Naive thymus-derived CD4-positive, alpha-beta T cell (primary cell): ENCODE measurements around the gene DTYMK. TPM values are rescaled to one million over a fixed set of nuclear protein-coding genes. Genes with fewer than 3 reads are reported as not detected.

Experiments
- ATAC-seq: fragments of 150-1000 bp; cut with Tn5 transposase; 2 replicates; pipeline ENCODE4 v1.10.0; 2021; ENCODE audit warnings: mild to moderate bottlenecking, moderate library complexity
- CTCF ChIA-PET: fragments of 350-600 bp; sonication (Branson Sonifier 250); formaldehyde crosslinking; loops from one replicate; lab custom pipeline; 2021; ENCODE audit warnings: antibody characterized with exemption; lab: Charles Lee
- POLR2A ChIA-PET: fragments of 350-600 bp; sonication (Branson Sonifier 250); formaldehyde crosslinking; loops from one replicate; lab custom pipeline; 2021; ENCODE audit warnings: antibody characterized with exemption, inconsistent platforms; lab: Charles Lee
- DNase-seq, 9 donors: peaks; one replicate each; pipeline versions ENCODE4 v3.0.0 to v3.0.0-alpha.2; 2020 to 2022; ENCODE audit warnings: mixed read lengths in 1 of 9
- H3K27ac ChIP-seq: one replicate; pipeline ENCODE4 v1.7.0; 2013; ENCODE audit warnings: mild to moderate bottlenecking, low read depth, low read length, moderate library complexity
- H3K27me3 ChIP-seq, 2 donors: one replicate each; pipeline ENCODE4 v1.7.0; 2013; ENCODE audit warnings: low read length in 2 of 2, mild to moderate bottlenecking in 2 of 2, moderate library complexity in 2 of 2; ENCODE audit not compliant: control insufficient read depth in 2 of 2, insufficient read depth in 2 of 2
- H3K36me3 ChIP-seq, 3 experiments: 1 replicate in 2 of 3; 2 replicates in 1 of 3; pipeline ENCODE4 v1.7.0; 2013; ENCODE audit warnings: low read length in 3 of 3, mild to moderate bottlenecking in 3 of 3, moderate library complexity in 1 of 3; ENCODE audit not compliant: insufficient read depth in 3 of 3, control insufficient read depth in 2 of 3
- H3K4me1 ChIP-seq, 2 donors: one replicate each; pipeline ENCODE4 v1.7.0; 2013; ENCODE audit warnings: low read length in 2 of 2, mild to moderate bottlenecking in 2 of 2, moderate library complexity in 1 of 2; ENCODE audit not compliant: control insufficient read depth in 2 of 2, insufficient read depth in 2 of 2
- H3K4me3 ChIP-seq: 2 replicates; pipeline ENCODE4 v1.7.0; 2013; ENCODE audit warnings: mild to moderate bottlenecking, low read length
- H3K9me3 ChIP-seq, 3 experiments: 1 replicate in 2 of 3; 2 replicates in 1 of 3; pipeline ENCODE4 v1.7.0; 2013; ENCODE audit warnings: low read length in 3 of 3; ENCODE audit not compliant: control insufficient read depth in 2 of 3
- H3K27ac Mint-ChIP-seq, 9 donors: one replicate each; pipeline ENCODE4 v1.8.0; 2020 to 2022; ENCODE audit warnings: mixed read lengths in 9 of 9, mild to moderate bottlenecking in 8 of 9, moderate library complexity in 5 of 9, inconsistent platforms in 2 of 9
- H3K27me3 Mint-ChIP-seq, 5 donors: one replicate each; pipeline ENCODE4 v1.8.0; 2021 to 2022; ENCODE audit warnings: mixed read lengths in 5 of 5, mild to moderate bottlenecking in 1 of 5
- H3K36me3 Mint-ChIP-seq, 5 donors: one replicate each; pipeline ENCODE4 v1.8.0; 2020 to 2022; ENCODE audit warnings: mixed read lengths in 5 of 5, mild to moderate bottlenecking in 3 of 5, inconsistent platforms in 1 of 5
- H3K4me1 Mint-ChIP-seq, 7 donors: one replicate each; pipeline ENCODE4 v1.8.0; 2020 to 2022; ENCODE audit warnings: mixed read lengths in 7 of 7, mild to moderate bottlenecking in 3 of 7, inconsistent platforms in 1 of 7
- H3K4me3 Mint-ChIP-seq, 10 donors: one replicate each; pipeline ENCODE4 v1.8.0; 2020 to 2022; ENCODE audit warnings: mild to moderate bottlenecking in 10 of 10, mixed read lengths in 10 of 10, moderate library complexity in 6 of 10, inconsistent platforms in 2 of 10
- H3K9me3 Mint-ChIP-seq, 11 donors: one replicate each; pipeline ENCODE4 v1.8.0; 2020 to 2022; ENCODE audit warnings: mixed read lengths in 11 of 11, mild to moderate bottlenecking in 4 of 11, inconsistent platforms in 1 of 11, moderate library complexity in 1 of 11
- intact Hi-C, 2 donors: fragments of 100-400 bp; cut with micrococcal nuclease; formaldehyde crosslinking; loops; one replicate each; pipeline ENCODE4 v1.15.1; 2023
- polyA plus RNA-seq, 2 donors: library from polyadenylated mRNA; unstranded; fragments of 300-500 nt; fragmentation: Illumina TruSeq; gene quantifications; one replicate each; pipeline ENCODE4 v1.2.3, GENCODE V29; 2021
- total RNA-seq, 6 experiments: library from RNA in 5 of 6; stranded (reverse) in 5 of 6; gene quantifications; 1 replicate in 5 of 6; 2 replicates in 1 of 6; pipeline ENCODE4 v1.2.3 and lab custom pipeline; 2021 to 2026

Gene DTYMK
- total and polyA plus RNA-seq, 7 experiments from 2014 or later = 12.0 to 65.7 (median 20.6) TPM

- Mint-ChIP-seq H3K9me3 (peaks cover 0 to 10% (median 0%) of the 10 kb centered on the region in 11 donors), H3K4me3 (no peak overlapping the region), H3K27ac (no peak overlapping the region), H3K36me3 (peaks cover 0 to 36% (median 19%) of the 10 kb centered on the region in 5 donors), H3K4me1 (peaks cover 0 to 8% (median 0%) of the 10 kb centered on the region in 7 donors), H3K27me3 (no peaks in the 10 kb centered on the region)
- DNase-seq (no peak), ATAC-seq (no peak)
- H3K36me3 ChIP-seq = peaks cover 0 to 39% (median 3%) of the 10 kb centered on the region in 3 experiments
- POLR2A ChIA-PET = no interaction called here
- intact Hi-C loops = no loop called here
- peaks cover 0 to 11% (median 0%) of the 10 kb centered on the region in 3 experiments for H3K9me3 ChIP-seq
- H3K27me3 ChIP-seq = no peaks in the 10 kb centered on the region
- H3K4me1 ChIP-seq = no peaks in the 10 kb centered on the region
- CTCF ChIA-PET = interaction anchor here (1.1 kb wide), 1 partner anchor 152 kb away, joined by 3 read pairs; no protein-coding TSS in a partner anchor
- H3K4me3 ChIP-seq = no peak overlapping the region
- H3K27ac ChIP-seq = no peak overlapping the region
These were observed 38.6 kb upstream of the DTYMK start for GRCh38 chr2:241724975-241725870.

DNA sequence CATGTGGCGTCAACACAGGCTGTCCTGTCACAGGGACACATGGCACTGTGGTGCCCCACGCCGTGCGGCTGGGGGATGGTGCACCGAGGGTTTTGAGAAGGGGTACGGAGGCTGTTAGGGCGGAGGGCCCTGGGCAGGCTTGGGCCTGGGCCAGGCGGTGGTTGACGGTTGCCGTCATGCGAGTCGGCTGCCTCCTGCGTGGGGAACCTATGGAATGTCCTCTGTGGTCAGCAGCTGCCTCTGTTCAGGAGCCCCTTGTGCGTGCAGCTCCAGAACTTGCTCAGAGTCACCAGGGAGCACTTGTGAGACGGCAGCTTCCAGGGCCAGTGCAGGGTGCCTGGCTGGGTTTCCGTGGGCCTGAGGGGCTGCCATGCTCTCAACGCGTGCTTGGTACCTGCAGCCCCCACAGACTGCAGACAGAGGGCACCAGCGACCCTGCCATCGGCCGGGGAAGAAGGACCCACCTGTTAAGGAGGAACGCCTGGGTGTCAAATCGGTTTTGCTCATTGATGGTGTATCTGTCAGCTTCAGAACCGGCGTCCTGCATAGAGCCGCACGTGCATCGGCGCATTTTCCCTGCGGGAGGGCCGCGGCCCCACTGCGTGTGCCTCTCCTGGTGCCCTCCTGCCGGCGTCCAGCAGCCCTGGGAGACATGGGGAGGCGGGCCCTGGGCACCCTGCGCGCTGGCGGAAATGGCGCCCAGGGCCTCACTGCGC is 37.8 kb upstream of the DTYMK start:
- CTCF ChIA-PET = interaction anchor here (1.1 kb wide), 1 partner anchor 153 kb away, joined by 3 read pairs; no protein-coding TSS in a partner anchor
- Histone ChIP-seq H3K4me3 (no peak overlapping the region), H3K4me1 (no peaks in the 10 kb centered on the region), H3K36me3 (peaks cover 0 to 47% (median 3%) of the 10 kb centered on the region in 3 experiments), H3K27ac (no peak overlapping the region), H3K9me3 (peaks cover 0 to 11% (median 0%) of the 10 kb centered on the region in 3 experiments), H3K27me3 (no peaks in the 10 kb centered on the region)
- Mint-ChIP-seq H3K9me3 (peaks cover 0 to 10% (median 0%) of the 10 kb centered on the region in 11 donors), H3K4me1 (peaks cover 0 to 4% (median 0%) of the 10 kb centered on the region in 7 donors), H3K36me3 (peaks cover 3 to 39% (median 19%) of the 10 kb centered on the region in 5 donors), H3K4me3 (no peak overlapping the region), H3K27ac (no peak overlapping the region), H3K27me3 (no peaks in the 10 kb centered on the region)
- POLR2A ChIA-PET = no interaction called here
- DNase-seq = peak in 1 of 9 donors; percentile 32
- no peak for ATAC-seq
- intact Hi-C loops = no loop called here

DNA sequence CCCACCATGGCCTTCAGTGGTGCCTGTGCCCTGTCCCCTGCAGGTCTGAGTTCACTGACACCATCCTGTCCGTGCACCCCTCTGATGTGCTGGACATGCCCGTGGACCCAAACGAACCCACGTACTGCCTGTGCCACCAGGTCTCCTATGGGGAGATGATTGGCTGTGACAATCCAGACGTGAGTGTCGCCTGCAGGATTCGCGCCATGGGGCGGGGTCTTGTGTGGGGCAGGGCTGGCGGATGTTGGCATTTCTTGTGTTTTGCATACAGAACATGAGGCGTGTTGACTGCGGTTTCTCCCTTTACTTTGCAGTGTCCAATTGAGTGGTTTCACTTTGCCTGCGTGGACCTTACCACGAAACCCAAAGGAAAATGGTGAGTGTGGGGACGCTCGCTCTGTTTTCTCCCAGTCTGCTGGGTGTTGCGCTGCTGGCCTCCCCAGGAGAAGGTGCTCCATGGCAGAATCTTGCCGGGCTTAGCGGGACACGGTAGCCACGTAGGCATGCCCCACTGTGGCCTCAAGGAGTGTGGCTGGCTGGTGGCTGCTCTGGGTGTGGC is 36.4 kb upstream of the DTYMK start:
- Mint-ChIP-seq H3K4me1 (peaks cover 0 to 4% (median 0%) of the 10 kb centered on the region in 7 donors), H3K27me3 (no peaks in the 10 kb centered on the region), H3K36me3 (peaks cover 5 to 41% (median 19%) of the 10 kb centered on the region in 5 donors), H3K4me3 (no peak overlapping the region), H3K9me3 (peaks cover 0 to 10% (median 0%) of the 10 kb centered on the region in 11 donors), H3K27ac (no peak overlapping the region)
- H3K4me3 ChIP-seq = no peak overlapping the region
- H3K27ac ChIP-seq = no peak overlapping the region
- H3K9me3 ChIP-seq = peaks cover 0 to 11% (median 0%) of the 10 kb centered on the region in 3 experiments
- H3K4me1 ChIP-seq = no peaks in the 10 kb centered on the region
- DNase-seq (no peak), ATAC-seq (no peak)
- CTCF ChIA-PET = no interaction called here
- POLR2A ChIA-PET = no interaction called here
- peaks cover 0 to 61% (median 3%) of the 10 kb centered on the region in 3 experiments for H3K36me3 ChIP-seq
- no peaks in the 10 kb centered on the region for H3K27me3 ChIP-seq
- intact Hi-C loops = no loop called here

- intact Hi-C loops = no loop called here
- H3K4me3 Mint-ChIP-seq = no peak overlapping the region
- H3K27ac ChIP-seq = no peak overlapping the region
These were observed 35.2 kb upstream of the DTYMK start for GRCh38 chr2:241721852-241722251.

GRCh38 chr2:241720560-241720959 is 33.9 kb upstream of the DTYMK start:
- ATAC-seq (no peak), DNase-seq (no peak)
- no peaks in the 10 kb centered on the region for H3K4me1 ChIP-seq
- peaks cover 5 to 42% (median 27%) of the 10 kb centered on the region in 5 donors for H3K36me3 Mint-ChIP-seq
- no peak overlapping the region for H3K4me3 ChIP-seq
- H3K27ac Mint-ChIP-seq = no peak overlapping the region
- POLR2A ChIA-PET = no interaction called here
- H3K9me3 Mint-ChIP-seq = peaks cover 0 to 10% (median 0%) of the 10 kb centered on the region in 11 donors
- H3K27me3 Mint-ChIP-seq = no peaks in the 10 kb centered on the region
- H3K4me3 Mint-ChIP-seq = no peak overlapping the region
- H3K9me3 ChIP-seq = peaks cover 0 to 11% (median 0%) of the 10 kb centered on the region in 3 experiments
- H3K36me3 ChIP-seq = peaks cover 0 to 66% (median 3%) of the 10 kb centered on the region in 3 experiments
- CTCF ChIA-PET = no interaction called here
- H3K4me1 Mint-ChIP-seq = peaks cover 0 to 2% (median 0%) of the 10 kb centered on the region in 7 donors
- H3K27me3 ChIP-seq = no peaks in the 10 kb centered on the region
- intact Hi-C loops = no loop called here
- H3K27ac ChIP-seq = no peak overlapping the region

More at GRCh38 chr2:241721852-241722251, 35.2 kb upstream of the DTYMK start:
- H3K4me1 Mint-ChIP-seq = peaks cover 0 to 2% (median 0%) of the 10 kb centered on the region in 7 donors
- CTCF ChIA-PET = no interaction called here
- H3K27ac Mint-ChIP-seq = no peak overlapping the region
- peaks cover 0 to 10% (median 0%) of the 10 kb centered on the region in 11 donors for H3K9me3 Mint-ChIP-seq
- H3K36me3 ChIP-seq = peaks cover 0 to 66% (median 3%) of the 10 kb centered on the region in 3 experiments
- POLR2A ChIA-PET = no interaction called here
- H3K36me3 Mint-ChIP-seq = peaks cover 5 to 41% (median 19%) of the 10 kb centered on the region in 5 donors
- H3K4me3 ChIP-seq = no peak overlapping the region
- H3K9me3 ChIP-seq = peaks cover 0 to 11% (median 0%) of the 10 kb centered on the region in 3 experiments
- H3K27me3 ChIP-seq = no peaks in the 10 kb centered on the region
- no peaks in the 10 kb centered on the region for H3K4me1 ChIP-seq
- H3K27me3 Mint-ChIP-seq = no peaks in the 10 kb centered on the region
- no peak for DNase-seq
- ATAC-seq = no peak

DNA sequence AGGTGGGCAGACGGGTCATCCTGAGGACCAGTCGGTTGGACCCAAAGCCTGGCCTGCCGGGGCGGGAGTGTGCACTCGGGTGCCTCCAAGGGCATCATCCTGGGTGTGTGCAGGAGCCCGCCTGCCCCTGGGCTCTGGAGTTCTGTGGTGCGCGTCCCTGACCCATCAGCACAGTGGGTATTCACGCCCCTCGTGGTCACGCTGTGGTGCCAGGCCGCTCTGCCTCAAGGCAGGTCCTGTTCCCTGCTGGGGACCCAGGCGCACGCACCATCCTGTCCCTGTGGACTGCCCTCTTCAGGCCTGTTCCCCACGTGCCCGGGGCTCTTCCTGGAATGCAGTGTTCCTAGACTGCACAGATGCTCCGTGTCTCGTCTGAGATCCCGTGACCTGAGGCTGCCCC is 33.5 kb upstream of the DTYMK start:
- no peak for DNase-seq
- ATAC-seq = peak; percentile 21
- peaks cover 0 to 2% (median 0%) of the 10 kb centered on the region in 7 donors for H3K4me1 Mint-ChIP-seq
- H3K27ac Mint-ChIP-seq = no peak overlapping the region
- no peak overlapping the region for H3K4me3 Mint-ChIP-seq
- POLR2A ChIA-PET = no interaction called here
- intact Hi-C loops = no loop called here
- CTCF ChIA-PET = no interaction called here
- Histone ChIP-seq H3K36me3 (peaks cover 0 to 65% (median 3%) of the 10 kb centered on the region in 3 experiments), H3K4me1 (no peaks in the 10 kb centered on the region), H3K9me3 (peaks cover 0 to 11% (median 0%) of the 10 kb centered on the region in 3 experiments), H3K27me3 (no peaks in the 10 kb centered on the region), H3K4me3 (no peak overlapping the region), H3K27ac (no peak overlapping the region)
- H3K36me3 Mint-ChIP-seq = peaks cover 5 to 40% (median 27%) of the 10 kb centered on the region in 5 donors
- no peaks in the 10 kb centered on the region for H3K27me3 Mint-ChIP-seq
- H3K9me3 Mint-ChIP-seq = peaks cover 0 to 10% (median 0%) of the 10 kb centered on the region in 11 donors
